Neural progenitor cell (in vitro differentiated cells): ENCODE measurements around the gene LGR6. TPM values are rescaled to one million over a fixed set of nuclear protein-coding genes. Genes with fewer than 3 reads are reported as not detected.

ENCODE experiments used
- DNase-seq: peaks from one replicate; pipeline ENCODE4 v3.0.0-alpha.2; 2016; ENCODE audit warnings: low spot score
- H2AFZ ChIP-seq: fragments of 200-600 bp; sonication (generic); replicated peaks from 2 replicates; pipeline ENCODE4 v1.6.1; 2016; ENCODE audit warnings: antibody characterized with exemption
- H3F3A ChIP-seq: fragments of 200-600 bp; sonication (generic); 2 replicates; pipeline ENCODE4 v1.6.1; 2016; ENCODE audit warnings: antibody characterized with exemption, low read depth
- H3K27ac ChIP-seq: fragments of 200-600 bp; sonication (generic); 2 replicates; pipeline ENCODE4 v1.5.1; 2016; ENCODE audit warnings: mild to moderate bottlenecking
- H3K27me3 ChIP-seq: fragments of 200-600 bp; sonication (generic); 2 replicates; pipeline ENCODE4 v1.6.1; 2016; ENCODE audit warnings: mild to moderate bottlenecking, moderate library complexity
- H3K36me3 ChIP-seq: fragments of 200-600 bp; sonication (generic); 2 replicates; pipeline ENCODE4 v1.5.1; 2016
- H3K4me1 ChIP-seq: fragments of 200-600 bp; sonication (generic); 2 replicates; pipeline ENCODE4 v1.6.1; 2016; ENCODE audit warnings: mixed run types
- H3K4me2 ChIP-seq: fragments of 200-600 bp; sonication (generic); 2 replicates; pipeline ENCODE4 v1.6.1; 2016
- H3K4me3 ChIP-seq: fragments of 200-600 bp; sonication (generic); 2 replicates; pipeline ENCODE4 v1.5.1; 2016
- H3K79me2 ChIP-seq: fragments of 200-600 bp; sonication (generic); 2 replicates; pipeline ENCODE4 v1.6.1; 2016; ENCODE audit warnings: low read depth
- H3K9ac ChIP-seq: fragments of 200-600 bp; sonication (generic); 2 replicates; pipeline ENCODE4 v1.6.1; 2016
- H3K9me3 ChIP-seq: fragments of 200-600 bp; sonication (generic); 2 replicates; pipeline ENCODE4 v1.5.1; 2016; ENCODE audit warnings: low read depth
- H4K20me1 ChIP-seq: fragments of 200-600 bp; sonication (generic); 2 replicates; pipeline ENCODE4 v1.6.1; 2016; ENCODE audit warnings: low read depth
- H3K27ac Mint-ChIP-seq: 3 replicates; pipeline ENCODE4 v1.8.0; 2021; ENCODE audit warnings: mixed read lengths
- H3K27me3 Mint-ChIP-seq: 2 replicates; pipeline ENCODE4 v1.8.0; 2022; ENCODE audit warnings: low read depth, mild to moderate bottlenecking, inconsistent platforms, moderate library complexity, mixed read lengths; ENCODE audit not compliant: insufficient read depth
- H3K36me3 Mint-ChIP-seq: 3 replicates; pipeline ENCODE4 v1.8.0; 2021; ENCODE audit warnings: mixed read lengths
- H3K4me1 Mint-ChIP-seq: 3 replicates; pipeline ENCODE4 v1.8.0; 2021; ENCODE audit warnings: mixed read lengths
- H3K4me3 Mint-ChIP-seq: 3 replicates; pipeline ENCODE4 v1.8.0; 2021; ENCODE audit warnings: mild to moderate bottlenecking, moderate library complexity, mixed read lengths
- H3K9me3 Mint-ChIP-seq: 3 replicates; pipeline ENCODE4 v1.8.0; 2020; ENCODE audit warnings: mixed read lengths
- CTCF ChIP-seq: fragments of 200-600 bp; sonication (generic); IDR thresholded peaks from 2 replicates; pipeline ENCODE4 v1.5.1; 2017; ENCODE audit warnings: antibody characterized with exemption, mild to moderate bottlenecking
- EZH2 ChIP-seq: fragments of 200-600 bp; sonication (generic); IDR thresholded peaks from 2 replicates; pipeline ENCODE4 v1.6.1; 2017; ENCODE audit warnings: antibody characterized with exemption, mild to moderate bottlenecking, moderate library complexity
- EZH2phosphoT487 ChIP-seq: fragments of 200-600 bp; sonication (generic); IDR thresholded peaks from 2 replicates; pipeline ENCODE4 v1.6.1; 2017; ENCODE audit warnings: antibody characterized with exemption
- total RNA-seq: library from RNA; depleted of rRNA; stranded (reverse); fragments of >200 nt; gene quantifications from 2 replicates; pipeline ENCODE4 v1.2.3, GENCODE V29; 2015; ENCODE audit warnings: low replicate concordance

The LGR6 gene
- total RNA-seq, 1 donor from 2014 or later: not detected

GRCh38 chr1:202275061-202275770, 81.6 kb downstream of the LGR6 start:
- Histone ChIP-seq H4K20me1 (no peaks in the 10 kb centered on the region), H3K27me3 (no peaks in the 10 kb centered on the region), H3K27ac (no peak overlapping the region), H3K79me2 (no peaks in the 10 kb centered on the region), H3F3A (no peaks in the 10 kb centered on the region), H3K4me1 (peaks cover 4% of the 10 kb centered on the region), H3K9ac (no peak overlapping the region), H3K4me2 (no peak overlapping the region), H3K36me3 (no peaks in the 10 kb centered on the region), H2AFZ (no peak overlapping the region), H3K9me3 (no peaks in the 10 kb centered on the region), H3K4me3 (no peak overlapping the region)
- Mint-ChIP-seq H3K27me3 (peaks cover 7% of the 10 kb centered on the region), H3K27ac (no peak overlapping the region), H3K36me3 (no peaks in the 10 kb centered on the region), H3K4me3 (no peak overlapping the region), H3K4me1 (no peaks in the 10 kb centered on the region), H3K9me3 (no peaks in the 10 kb centered on the region)
- no peak for DNase-seq
- TF ChIP-seq EZH2phosphoT487 (no peak), EZH2 (no peak), CTCF (no peak)

GRCh38 chr1:202276081-202276715, 82.6 kb downstream of the LGR6 start:
- no peaks in the 10 kb centered on the region for H3K4me1 Mint-ChIP-seq
- H3K27ac Mint-ChIP-seq: no peak overlapping the region
- no peaks in the 10 kb centered on the region for H3K36me3 ChIP-seq
- H3K27ac ChIP-seq: no peak overlapping the region
- no peaks in the 10 kb centered on the region for H3K9me3 ChIP-seq
- no peak for DNase-seq
- no peak overlapping the region for H3K4me2 ChIP-seq
- no peaks in the 10 kb centered on the region for H3K27me3 ChIP-seq
- no peak overlapping the region for H3K4me3 Mint-ChIP-seq
- H3K27me3 Mint-ChIP-seq: peaks cover 7% of the 10 kb centered on the region
- no peak overlapping the region for H3K4me3 ChIP-seq
- no peak overlapping the region for H2AFZ ChIP-seq
- H3K36me3 Mint-ChIP-seq: no peaks in the 10 kb centered on the region
- no peaks in the 10 kb centered on the region for H3F3A ChIP-seq
- H4K20me1 ChIP-seq: no peaks in the 10 kb centered on the region
- TF ChIP-seq EZH2phosphoT487: no peak
- no peak for TF ChIP-seq CTCF
- TF ChIP-seq EZH2: no peak
- no peaks in the 10 kb centered on the region for H3K9me3 Mint-ChIP-seq
- H3K4me1 ChIP-seq: peaks cover under 1% of the 10 kb centered on the region
- H3K9ac ChIP-seq: no peak overlapping the region
- no peaks in the 10 kb centered on the region for H3K79me2 ChIP-seq

- DNase-seq: no peak
- no peak overlapping the region for H3K27ac ChIP-seq
These were observed 83.3 kb downstream of the LGR6 start for GRCh38 chr1:202276920-202277319.

GRCh38 chr1:202278751-202279150, 85.2 kb downstream of the LGR6 start:
- no peak overlapping the region for H3K4me3 Mint-ChIP-seq
- H3K9me3 Mint-ChIP-seq: no peaks in the 10 kb centered on the region
- H3K36me3 Mint-ChIP-seq: no peaks in the 10 kb centered on the region
- peaks cover 2% of the 10 kb centered on the region for H3K4me1 Mint-ChIP-seq
- peaks cover 7% of the 10 kb centered on the region for H3K27me3 Mint-ChIP-seq
- Histone ChIP-seq H2AFZ (no peak overlapping the region), H3K27me3 (no peaks in the 10 kb centered on the region), H3K36me3 (no peaks in the 10 kb centered on the region), H3K4me2 (no peak overlapping the region), H3K27ac (no peak overlapping the region), H3K4me3 (no peak overlapping the region), H3K79me2 (no peaks in the 10 kb centered on the region), H3K9me3 (no peaks in the 10 kb centered on the region), H4K20me1 (no peaks in the 10 kb centered on the region), H3K9ac (no peak overlapping the region), H3K4me1 (no peaks in the 10 kb centered on the region), H3F3A (no peaks in the 10 kb centered on the region)
- TF ChIP-seq CTCF: no peak
- DNase-seq: no peak
- H3K27ac Mint-ChIP-seq: no peak overlapping the region

More at GRCh38 chr1:202276920-202277319, 83.3 kb downstream of the LGR6 start:
- H3K36me3 ChIP-seq: no peaks in the 10 kb centered on the region
- no peaks in the 10 kb centered on the region for H3K9me3 ChIP-seq
- no peak overlapping the region for H3K4me3 ChIP-seq
- no peaks in the 10 kb centered on the region for H3F3A ChIP-seq
- Mint-ChIP-seq H3K36me3 (no peaks in the 10 kb centered on the region), H3K4me3 (no peak overlapping the region), H3K4me1 (no peaks in the 10 kb centered on the region), H3K27ac (no peak overlapping the region), H3K27me3 (peaks cover 7% of the 10 kb centered on the region), H3K9me3 (no peaks in the 10 kb centered on the region)
- H3K9ac ChIP-seq: no peak overlapping the region
- no peak overlapping the region for H2AFZ ChIP-seq
- H3K4me1 ChIP-seq: no peaks in the 10 kb centered on the region
- no peaks in the 10 kb centered on the region for H4K20me1 ChIP-seq
- H3K4me2 ChIP-seq: no peak overlapping the region
- no peaks in the 10 kb centered on the region for H3K27me3 ChIP-seq
- TF ChIP-seq EZH2phosphoT487: no peak
- no peaks in the 10 kb centered on the region for H3K79me2 ChIP-seq
